ENCODE data around the gene C8B. TPM values are rescaled to one million over a fixed set of nuclear protein-coding genes. Genes with fewer than 3 reads are reported as not detected.

Gene C8B
- total and polyA plus RNA-seq, 2 of the 13 experiments (the other 11 are each of a cell fraction or from before 2014, with no cell fraction given), result 8.4 to 11.3 TPM

GRCh38 chr1:56967900-56968832 is 2.4 kb upstream of the C8B start (continued):
- no peak for TF ChIP-seq THAP9 (CRISPR knock-in tag; IDR thresholded peaks at IDR 0.05; ENCODE audit: borderline replicate concordance)
- peak; percentile 49 for TF ChIP-seq POGZ (CRISPR knock-in tag; IDR thresholded peaks at IDR 0.05)
- TF ChIP-seq ETV6 (CRISPR knock-in tag; conservative IDR thresholded peaks at IDR 0.05), result no peak
- no peak for TF ChIP-seq ZNF34 (CRISPR knock-in tag; IDR thresholded peaks at IDR 0.05; ENCODE audit: borderline replicate concordance)
- TF ChIP-seq GATAD2A (CRISPR knock-in tag; IDR thresholded peaks at IDR 0.05), result peak; percentile 64
- TF ChIP-seq RCOR2 (CRISPR knock-in tag; IDR thresholded peaks at IDR 0.05), result peak; percentile 18; the same call in 1 of the 2 replicates
- TF ChIP-seq CSRNP2 (CRISPR knock-in tag; conservative IDR thresholded peaks at IDR 0.05; ENCODE audit: low read depth), result no peak
- no peak for TF ChIP-seq ZNF891 (CRISPR knock-in tag; IDR thresholded peaks at IDR 0.05)
- peak; percentile 39; the same call in 1 of the 2 replicates for TF ChIP-seq KDM6A (CRISPR knock-in tag; IDR thresholded peaks at IDR 0.05; ENCODE audit: low read depth)
- TF ChIP-seq HNRNPK (IDR thresholded peaks at IDR 0.05; ENCODE audit: low read depth, low read length, poor library complexity, severe bottlenecking), result no peak
- no peak for TF ChIP-seq ZNF274 (CRISPR knock-in tag; IDR thresholded peaks at IDR 0.05)
- no peak for TF ChIP-seq SRSF4 (IDR thresholded peaks at IDR 0.05; ENCODE audit: low read depth, low read length, poor library complexity, severe bottlenecking)
- no peak for TF ChIP-seq ZNF850 (CRISPR knock-in tag; conservative IDR thresholded peaks at IDR 0.05)
- no peak for TF ChIP-seq ZNF430 (CRISPR knock-in tag; IDR thresholded peaks at IDR 0.05)
- TF ChIP-seq FOXK2 (IDR thresholded peaks at IDR 0.05), result peak; percentile 68; the same call in 1 of the 2 replicates
- TF ChIP-seq E2F1 (CRISPR knock-in tag; IDR thresholded peaks at IDR 0.05), result no peak
- peak; percentile 68; the same call in 1 of the 2 replicates for TF ChIP-seq RARA (CRISPR knock-in tag; IDR thresholded peaks at IDR 0.05)
- TF ChIP-seq HMG20A (CRISPR knock-in tag; IDR thresholded peaks at IDR 0.05; ENCODE audit: borderline replicate concordance), result peak; percentile 38; the same call in 1 of the 2 replicates
- peak; percentile 63; the same call in 1 of the 2 replicates for TF ChIP-seq PATZ1 (CRISPR knock-in tag; IDR thresholded peaks at IDR 0.05)

All from HepG2 (cell line).